Activated naive CD8-positive, alpha-beta T cell treated with anti-CD3 and anti-CD28 coated beads for 36 hours (primary cell): ENCODE data around the gene PROCR. TPM values are rescaled to one million over a fixed set of nuclear protein-coding genes. Genes with fewer than 3 reads are reported as not detected.
A peak's percentile ranks its signal among the peaks of the same experiment; 100 is the strongest.

ENCODE experiments used
- DNase-seq: peaks from one replicate; pipeline ENCODE4 v3.0.0; 2021
- H3K27ac Mint-ChIP-seq: one replicate; pipeline ENCODE4 v1.8.0; 2022; ENCODE audit warnings: mild to moderate bottlenecking, moderate library complexity, mixed read lengths
- H3K27me3 Mint-ChIP-seq: one replicate; pipeline ENCODE4 v1.8.0; 2022; ENCODE audit warnings: mild to moderate bottlenecking, mixed read lengths
- H3K36me3 Mint-ChIP-seq: one replicate; pipeline ENCODE4 v1.8.0; 2021; ENCODE audit warnings: mild to moderate bottlenecking, mixed read lengths
- H3K4me1 Mint-ChIP-seq: one replicate; pipeline ENCODE4 v1.8.0; 2021; ENCODE audit warnings: mixed read lengths
- H3K4me3 Mint-ChIP-seq: one replicate; pipeline ENCODE4 v1.8.0; 2022; ENCODE audit warnings: mild to moderate bottlenecking, moderate library complexity, mixed read lengths
- H3K9me3 Mint-ChIP-seq: one replicate; pipeline ENCODE4 v1.8.0; 2022; ENCODE audit warnings: mixed read lengths
- total RNA-seq, 2 experiments: library from RNA; stranded (reverse); gene quantifications; one replicate each; pipeline ENCODE4 v1.2.3, GENCODE V29; 2021

PROCR gene
- 1 to 10 TPM; 4.4 to 4.5 TPM for total RNA-seq

GRCh38 chr20:35171753-35172433 lies at the start of gene PROCR:
TSS of gene PROCR (plus strand) at chr20:35172072. CDS start at chr20:35172155, 83 bp downstream.
- Mint-ChIP-seq H3K9me3 (no peaks in the 10 kb centered on the region), H3K27ac (no peak within 1 kb of the TSS), H3K4me3 (peak within 1 kb of the TSS; percentile 82), H3K27me3 (no peaks in the 10 kb centered on the region), H3K4me1 (peaks cover 17% of the 10 kb centered on the region), H3K36me3 (peaks cover 3% of the 10 kb centered on the region)
- peak; percentile 17 for DNase-seq

GRCh38 chr20:35122756-35123405 lies 49.0 kb upstream of the PROCR start:
- DNase-seq, result no peak
- Mint-ChIP-seq H3K27me3 (no peaks in the 10 kb centered on the region), H3K36me3 (peaks cover 17% of the 10 kb centered on the region), H3K27ac (no peak overlapping the region), H3K9me3 (no peaks in the 10 kb centered on the region), H3K4me1 (no peaks in the 10 kb centered on the region), H3K4me3 (no peak overlapping the region)

GRCh38 chr20:35125753-35126152 lies 46.1 kb upstream of the PROCR start:
- Mint-ChIP-seq H3K27me3 (no peaks in the 10 kb centered on the region), H3K27ac (no peak overlapping the region), H3K4me1 (no peaks in the 10 kb centered on the region), H3K4me3 (no peak overlapping the region), H3K9me3 (no peaks in the 10 kb centered on the region), H3K36me3 (peaks cover 12% of the 10 kb centered on the region)
- no peak for DNase-seq

- Mint-ChIP-seq H3K4me3 (no peak overlapping the region), H3K9me3 (no peaks in the 10 kb centered on the region), H3K4me1 (no peaks in the 10 kb centered on the region), H3K27me3 (no peaks in the 10 kb centered on the region), H3K36me3 (peaks cover 10% of the 10 kb centered on the region), H3K27ac (no peak overlapping the region)
- no peak for DNase-seq
Measured at GRCh38 chr20:35129647-35130069, 42.2 kb upstream of the PROCR start.

- DNase-seq, result no peak
- Mint-ChIP-seq H3K4me1 (peaks cover 2% of the 10 kb centered on the region), H3K27ac (no peak overlapping the region), H3K27me3 (no peaks in the 10 kb centered on the region), H3K4me3 (no peak overlapping the region), H3K9me3 (no peaks in the 10 kb centered on the region), H3K36me3 (peaks cover 7% of the 10 kb centered on the region)
Measured at GRCh38 chr20:35131934-35132333, 39.9 kb upstream of the PROCR start.

GRCh38 chr20:35133031-35133430 lies 38.8 kb upstream of the PROCR start:
- no peak overlapping the region for H3K27ac Mint-ChIP-seq
- peaks cover 2% of the 10 kb centered on the region for H3K4me1 Mint-ChIP-seq
- DNase-seq, result no peak
- H3K27me3 Mint-ChIP-seq, result no peaks in the 10 kb centered on the region
- peaks cover 6% of the 10 kb centered on the region for H3K36me3 Mint-ChIP-seq
- no peak overlapping the region for H3K4me3 Mint-ChIP-seq
- no peaks in the 10 kb centered on the region for H3K9me3 Mint-ChIP-seq

- H3K4me3 Mint-ChIP-seq, result no peak overlapping the region
- peaks cover 2% of the 10 kb centered on the region for H3K4me1 Mint-ChIP-seq
- no peaks in the 10 kb centered on the region for H3K27me3 Mint-ChIP-seq
- DNase-seq, result no peak
- no peaks in the 10 kb centered on the region for H3K9me3 Mint-ChIP-seq
- peaks cover 6% of the 10 kb centered on the region for H3K36me3 Mint-ChIP-seq
- H3K27ac Mint-ChIP-seq, result no peak overlapping the region
Measured at GRCh38 chr20:35133735-35134134, 38.1 kb upstream of the PROCR start.

- DNase-seq, result no peak
- Mint-ChIP-seq H3K27ac (peak overlapping the region; percentile 55), H3K4me3 (no peak overlapping the region), H3K4me1 (peaks cover 2% of the 10 kb centered on the region), H3K9me3 (no peaks in the 10 kb centered on the region), H3K36me3 (peaks cover 6% of the 10 kb centered on the region), H3K27me3 (no peaks in the 10 kb centered on the region)
Measured at GRCh38 chr20:35134472-35134871, 37.4 kb upstream of the PROCR start.

GRCh38 chr20:35134880-35135279 lies 37.0 kb upstream of the PROCR start:
- H3K9me3 Mint-ChIP-seq, result no peaks in the 10 kb centered on the region
- H3K27me3 Mint-ChIP-seq, result no peaks in the 10 kb centered on the region
- DNase-seq, result no peak
- H3K4me3 Mint-ChIP-seq, result no peak overlapping the region
- no peak overlapping the region for H3K27ac Mint-ChIP-seq
- H3K4me1 Mint-ChIP-seq, result peaks cover 2% of the 10 kb centered on the region
- H3K36me3 Mint-ChIP-seq, result peaks cover 6% of the 10 kb centered on the region

- Mint-ChIP-seq H3K4me1 (peaks cover 2% of the 10 kb centered on the region), H3K27ac (peak overlapping the region; percentile 42), H3K4me3 (no peak overlapping the region)
Measured at GRCh38 chr20:35135867-35136586, 35.8 kb upstream of the PROCR start.

GRCh38 chr20:35144694-35145093 lies 27.2 kb upstream of the PROCR start:
- DNase-seq, result no peak
- H3K4me3 Mint-ChIP-seq, result no peak overlapping the region
- peaks cover 15% of the 10 kb centered on the region for H3K36me3 Mint-ChIP-seq
- H3K27ac Mint-ChIP-seq, result no peak overlapping the region
- H3K9me3 Mint-ChIP-seq, result no peaks in the 10 kb centered on the region
- peaks cover 34% of the 10 kb centered on the region for H3K4me1 Mint-ChIP-seq
- no peaks in the 10 kb centered on the region for H3K27me3 Mint-ChIP-seq

More at GRCh38 chr20:35135867-35136586, 35.8 kb upstream of the PROCR start:
- Mint-ChIP-seq H3K9me3 (no peaks in the 10 kb centered on the region), H3K27me3 (no peaks in the 10 kb centered on the region), H3K36me3 (peaks cover 7% of the 10 kb centered on the region)
- no peak for DNase-seq

- Mint-ChIP-seq H3K27ac (peak overlapping the region; percentile 9), H3K36me3 (peaks cover 14% of the 10 kb centered on the region), H3K9me3 (no peaks in the 10 kb centered on the region), H3K4me1 (peaks cover 36% of the 10 kb centered on the region), H3K27me3 (no peaks in the 10 kb centered on the region), H3K4me3 (peak overlapping the region; percentile 42)
- no peak for DNase-seq
Measured at GRCh38 chr20:35145141-35145564, 26.7 kb upstream of the PROCR start.

GRCh38 chr20:35146299-35146919 lies 25.5 kb upstream of the PROCR start:
- H3K9me3 Mint-ChIP-seq, result no peaks in the 10 kb centered on the region
- H3K4me1 Mint-ChIP-seq, result peaks cover 38% of the 10 kb centered on the region
- peaks cover 10% of the 10 kb centered on the region for H3K36me3 Mint-ChIP-seq
- peak; percentile 32 for DNase-seq
- no peaks in the 10 kb centered on the region for H3K27me3 Mint-ChIP-seq
- H3K4me3 Mint-ChIP-seq, result peak overlapping the region; percentile 92
- peak overlapping the region; percentile 91 for H3K27ac Mint-ChIP-seq

- H3K4me1 Mint-ChIP-seq, result peaks cover 33% of the 10 kb centered on the region
- peak within 1 kb of the TSS; percentile 91 for H3K27ac Mint-ChIP-seq
- peak within 1 kb of the TSS; percentile 92 for H3K4me3 Mint-ChIP-seq
- peak; percentile 94 for DNase-seq
- H3K36me3 Mint-ChIP-seq, result peaks cover 5% of the 10 kb centered on the region
- H3K27me3 Mint-ChIP-seq, result no peaks in the 10 kb centered on the region
- no peaks in the 10 kb centered on the region for H3K9me3 Mint-ChIP-seq
Measured at GRCh38 chr20:35146920-35147574, 24.8 kb upstream of the PROCR start, which contains the start of gene EDEM2. TSS of gene EDEM2 (minus strand) at chr20:35147336. CDS start at chr20:35147258, 78 bp downstream.
